GM06990 (cell line): ENCODE data around the gene ETV6.

Experiments used
- DNase-seq: peaks from one replicate; pipeline ENCODE4 v3.0.0-alpha.2; 2011; ENCODE audit not compliant: insufficient read length; ENCODE audit errors: extremely low read depth
- H3K27me3 ChIP-seq: replicated peaks from 2 replicates; pipeline ENCODE4 v1.6.0; 2011; ENCODE audit warnings: low read length; ENCODE audit not compliant: control insufficient read depth, insufficient read depth
- H3K36me3 ChIP-seq: 2 replicates; pipeline ENCODE4 v1.5.1; 2011; ENCODE audit warnings: low read length; ENCODE audit not compliant: control insufficient read depth, insufficient read depth
- H3K4me3 ChIP-seq: replicated peaks from 2 replicates; pipeline ENCODE4 v1.5.1; 2011; ENCODE audit warnings: low read depth, mild to moderate bottlenecking, control low read depth, low read length
- TF ChIP-seq, protein P1 (sequence below): IDR thresholded peaks from 2 replicates; pipeline ENCODE4 v1.5.1; 2011; ENCODE audit warnings: low read length, control low read depth, mild to moderate bottlenecking, inconsistent platforms; ENCODE audit not compliant: insufficient read depth, poor library complexity, severe bottlenecking

The ETV6 gene

DNA sequence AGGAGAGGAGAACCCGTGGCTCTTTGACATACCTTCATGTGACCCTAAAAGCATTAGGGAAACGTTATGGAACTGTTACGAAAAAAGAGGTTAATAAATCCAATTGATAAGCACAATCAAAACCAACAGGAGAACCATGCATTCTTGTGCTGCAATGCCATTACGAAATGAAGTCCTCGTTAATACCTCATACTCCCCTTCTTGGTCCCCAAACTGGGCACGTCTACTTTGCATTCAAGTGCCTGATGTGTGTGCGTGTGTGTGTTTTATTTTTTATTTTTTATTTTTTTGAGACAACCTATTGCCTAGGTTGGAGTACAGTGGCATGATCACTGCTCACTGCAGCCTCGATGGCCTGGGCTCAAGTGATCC, 150.0 kb downstream of the ETV6 start:
- TF ChIP-seq, protein P1, sequence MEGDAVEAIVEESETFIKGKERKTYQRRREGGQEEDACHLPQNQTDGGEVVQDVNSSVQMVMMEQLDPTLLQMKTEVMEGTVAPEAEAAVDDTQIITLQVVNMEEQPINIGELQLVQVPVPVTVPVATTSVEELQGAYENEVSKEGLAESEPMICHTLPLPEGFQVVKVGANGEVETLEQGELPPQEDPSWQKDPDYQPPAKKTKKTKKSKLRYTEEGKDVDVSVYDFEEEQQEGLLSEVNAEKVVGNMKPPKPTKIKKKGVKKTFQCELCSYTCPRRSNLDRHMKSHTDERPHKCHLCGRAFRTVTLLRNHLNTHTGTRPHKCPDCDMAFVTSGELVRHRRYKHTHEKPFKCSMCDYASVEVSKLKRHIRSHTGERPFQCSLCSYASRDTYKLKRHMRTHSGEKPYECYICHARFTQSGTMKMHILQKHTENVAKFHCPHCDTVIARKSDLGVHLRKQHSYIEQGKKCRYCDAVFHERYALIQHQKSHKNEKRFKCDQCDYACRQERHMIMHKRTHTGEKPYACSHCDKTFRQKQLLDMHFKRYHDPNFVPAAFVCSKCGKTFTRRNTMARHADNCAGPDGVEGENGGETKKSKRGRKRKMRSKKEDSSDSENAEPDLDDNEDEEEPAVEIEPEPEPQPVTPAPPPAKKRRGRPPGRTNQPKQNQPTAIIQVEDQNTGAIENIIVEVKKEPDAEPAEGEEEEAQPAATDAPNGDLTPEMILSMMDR, result no peak
- Histone ChIP-seq H3K36me3 (peaks cover 8% of the 10 kb centered on the region), H3K4me3 (no peak overlapping the region), H3K27me3 (no peaks in the 10 kb centered on the region)
- no peak for DNase-seq

DNA sequence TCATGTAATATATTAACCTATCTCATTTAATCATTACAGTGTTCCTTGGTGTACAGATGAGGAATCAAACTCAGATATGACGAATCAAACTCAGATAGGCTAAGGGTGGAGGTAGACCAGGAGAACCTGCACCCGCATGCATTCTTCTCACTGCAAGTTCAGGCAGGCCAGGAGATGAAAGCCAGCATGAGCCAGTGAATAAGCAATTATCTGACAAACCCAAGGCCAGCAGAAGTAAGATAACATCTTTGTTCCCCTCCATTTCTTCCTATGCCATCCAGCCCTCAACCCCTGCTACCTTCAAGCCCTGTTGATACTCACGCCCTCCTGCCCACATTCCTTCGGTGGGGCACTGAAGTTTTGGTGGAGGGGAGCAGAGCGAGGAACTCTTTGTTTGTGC, 152.2 kb downstream of the ETV6 start:
- H3K4me3 ChIP-seq, result no peak overlapping the region
- peaks cover 8% of the 10 kb centered on the region for H3K36me3 ChIP-seq
- TF ChIP-seq, protein P1, result no peak
- H3K27me3 ChIP-seq, result no peaks in the 10 kb centered on the region
- no peak for DNase-seq

DNA sequence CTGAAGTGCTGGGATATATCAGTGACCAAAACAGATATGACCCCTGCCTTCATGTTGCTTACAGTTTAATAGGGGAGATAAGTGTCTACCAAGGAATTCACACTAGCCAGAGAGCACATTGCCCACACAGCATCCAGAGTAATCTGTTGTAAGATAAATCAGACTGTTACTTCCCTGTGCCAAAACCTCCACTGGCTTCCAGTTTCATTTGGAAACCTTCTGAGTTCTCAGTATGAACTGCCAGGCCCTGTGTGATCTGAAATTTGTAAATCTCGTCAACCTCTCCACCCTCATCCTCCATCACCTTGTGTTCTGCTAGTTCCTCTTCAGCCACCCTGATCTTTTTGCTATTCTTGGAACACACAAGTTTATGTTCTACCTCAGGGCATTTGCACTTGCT, 154.7 kb downstream of the ETV6 start:
- DNase-seq, result no peak
- TF ChIP-seq, protein P1, result no peak
- H3K27me3 ChIP-seq, result no peaks in the 10 kb centered on the region
- H3K4me3 ChIP-seq, result no peak overlapping the region
- peaks cover 7% of the 10 kb centered on the region for H3K36me3 ChIP-seq

DNA sequence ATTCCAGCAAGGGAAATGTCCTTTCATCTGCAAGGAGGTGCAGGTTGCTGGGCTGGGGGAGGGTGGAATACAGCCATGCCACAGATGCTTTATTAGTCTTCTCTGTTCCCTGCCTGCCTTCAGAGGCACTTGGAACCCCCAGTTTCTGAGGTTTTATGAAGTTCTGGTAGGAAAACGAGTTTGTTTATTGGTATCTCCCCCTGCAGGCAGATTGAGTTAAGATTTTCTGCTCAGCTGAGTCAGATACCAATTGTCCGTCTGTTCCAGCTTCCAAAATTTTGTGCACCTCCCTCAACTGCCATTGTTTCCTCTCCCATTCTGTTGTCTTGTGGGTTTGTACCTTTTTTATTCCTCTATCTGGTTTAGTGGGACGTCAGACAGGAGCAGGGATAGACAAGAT, 155.6 kb downstream of the ETV6 start:
- peaks cover 5% of the 10 kb centered on the region for H3K36me3 ChIP-seq
- TF ChIP-seq, protein P1, result peak; percentile 15

DNA sequence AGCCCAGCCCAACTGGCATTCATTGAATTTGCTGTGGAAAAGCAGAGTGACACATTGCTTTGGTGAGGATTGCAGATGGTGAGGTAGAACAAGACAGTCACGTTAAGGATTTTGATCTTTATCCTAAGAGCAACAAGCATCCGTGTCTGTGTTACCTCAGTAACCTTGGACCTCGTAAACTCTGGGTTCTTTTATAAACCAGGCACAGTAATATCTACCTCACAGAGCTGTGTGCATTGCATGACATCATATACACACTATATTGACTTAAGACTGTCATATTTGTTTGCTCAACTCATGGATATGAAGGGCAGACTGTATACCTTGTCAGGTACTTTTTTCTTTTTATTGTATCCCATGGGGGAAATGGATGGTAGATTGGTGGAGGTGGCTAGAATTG, 156.2 kb downstream of the ETV6 start:
- no peak for DNase-seq
- Histone ChIP-seq H3K4me3 (no peak overlapping the region), H3K36me3 (peaks cover 5% of the 10 kb centered on the region), H3K27me3 (no peaks in the 10 kb centered on the region)
- TF ChIP-seq, protein P1, result no peak

More for the DNA sequence above, 155.6 kb downstream of the ETV6 start:
- H3K4me3 ChIP-seq, result no peak overlapping the region
- no peak for DNase-seq
- no peaks in the 10 kb centered on the region for H3K27me3 ChIP-seq

DNA sequence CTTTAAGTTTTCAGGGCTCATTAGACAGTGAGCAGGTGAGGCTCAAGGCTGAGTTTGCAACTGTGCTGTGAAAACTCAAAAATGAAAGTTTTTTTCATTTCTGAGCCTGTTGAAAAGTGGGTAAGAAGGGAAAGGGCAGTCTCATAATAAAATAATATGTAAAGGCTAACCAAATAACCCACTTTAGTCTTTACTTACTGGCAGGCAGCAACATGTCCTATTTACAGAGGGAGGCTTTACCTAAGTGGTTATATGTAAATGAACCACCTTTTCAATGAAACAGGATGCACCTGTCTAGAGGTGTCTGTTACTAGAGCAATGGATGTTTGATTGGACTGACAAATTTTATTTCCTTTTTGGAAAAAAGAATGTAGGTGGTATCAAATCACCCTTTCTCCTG, 158.0 kb downstream of the ETV6 start:
- TF ChIP-seq, protein P1, result no peak
- Histone ChIP-seq H3K27me3 (no peaks in the 10 kb centered on the region), H3K4me3 (no peak overlapping the region), H3K36me3 (no peaks in the 10 kb centered on the region; the same call in 1 of the 2 replicates)
- peak; percentile 14 for DNase-seq
